Sciatic nerve (tissue), 2 donors: ENCODE measurements around the gene TCAP. TPM values are rescaled to one million over a fixed set of nuclear protein-coding genes. Genes with fewer than 3 reads are reported as not detected.
"Not testable (repeated sequence)": the region's sequence is repeated elsewhere in the genome, so short reads cannot be mapped to it uniquely, and the experiment has no call there.

Experiments used
- ATAC-seq: fragments of 200-7000 bp; cut with Tn5 transposase; one replicate; pipeline ENCODE4 v1.9.1; 2020; ENCODE audit warnings: mild to moderate bottlenecking, moderate library complexity
- DNase-seq: peaks from one replicate; pipeline ENCODE4 v3.0.0-alpha.2; 2020; ENCODE audit warnings: low spot score
- intact Hi-C: fragments of 100-400 bp; cut with DNase I; formaldehyde crosslinking; loops from one replicate; pipeline ENCODE4 v1.14.2; 2022
- total RNA-seq: library from RNA; stranded (reverse); fragmentation: NEBNext Ultra II Directional; extraction: Animal tissue kit (Norgen Biotek cat#: 25700); gene quantifications from one replicate; pipeline ENCODE4 v1.2.1, GENCODE V29; 2021
- donor health status: DM: no; HTN: no; CAD: no.
- donor health status: DM: no; HTN: no; CAD: no.

The TCAP gene
- total RNA-seq, 1 donor from 2014 or later = 2.0 TPM

DNA sequence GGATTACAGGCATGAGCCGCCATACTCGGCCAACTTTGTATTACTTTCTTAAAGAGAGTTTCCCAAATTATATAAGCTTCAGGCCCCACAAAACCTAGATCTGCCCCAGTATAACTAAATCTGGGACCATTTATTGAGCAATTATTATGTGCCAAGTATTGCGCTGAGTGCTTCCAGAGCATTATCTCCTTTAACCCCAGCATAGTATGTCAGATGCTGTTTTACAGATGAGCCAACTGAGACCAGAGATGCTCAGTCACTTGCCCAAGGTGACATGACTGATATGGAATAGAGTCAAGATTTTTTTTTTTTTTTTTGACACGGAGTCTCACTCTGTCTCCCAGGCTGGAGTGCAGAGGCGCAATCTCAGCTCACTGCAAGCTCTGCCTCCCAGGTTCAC, 32.8 kb downstream of the TCAP start:
- intact Hi-C loops = no loop called here
- no peak for ATAC-seq
- DNase-seq = no peak

DNA sequence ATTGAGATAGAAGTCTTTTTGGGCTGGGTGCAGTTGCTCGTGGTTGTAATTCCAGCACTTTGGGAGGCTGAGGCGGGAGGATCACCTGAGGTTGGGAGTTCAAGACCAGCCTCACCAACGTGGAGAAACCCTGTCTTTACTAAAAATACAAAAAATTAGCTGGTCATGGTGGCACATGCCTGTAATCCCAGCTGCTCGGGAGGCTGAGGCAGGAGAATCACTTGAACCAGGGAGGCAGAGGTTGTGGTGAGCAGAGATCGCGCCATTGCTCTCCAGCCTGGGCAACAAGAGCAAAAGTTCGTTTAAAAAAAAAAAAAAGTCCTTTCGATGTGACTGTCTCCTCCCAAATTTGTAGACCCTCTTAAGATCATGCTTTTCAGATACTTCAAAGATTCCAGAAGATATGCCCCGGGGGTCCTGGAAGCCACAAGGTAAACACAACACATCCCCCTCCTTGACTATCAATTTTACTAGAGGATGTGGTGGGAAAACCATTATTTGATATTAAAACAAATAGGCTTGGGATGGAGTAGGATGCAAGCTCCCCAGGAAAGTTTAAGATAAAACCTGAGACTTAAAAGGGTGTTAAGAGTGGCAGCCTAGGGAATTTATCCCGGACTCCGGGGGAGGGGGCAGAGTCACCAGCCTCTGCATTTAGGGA, 34.1 kb downstream of the TCAP start:
- DNase-seq, ATAC-seq, intact Hi-C loops: not testable (repeated sequence)

DNA sequence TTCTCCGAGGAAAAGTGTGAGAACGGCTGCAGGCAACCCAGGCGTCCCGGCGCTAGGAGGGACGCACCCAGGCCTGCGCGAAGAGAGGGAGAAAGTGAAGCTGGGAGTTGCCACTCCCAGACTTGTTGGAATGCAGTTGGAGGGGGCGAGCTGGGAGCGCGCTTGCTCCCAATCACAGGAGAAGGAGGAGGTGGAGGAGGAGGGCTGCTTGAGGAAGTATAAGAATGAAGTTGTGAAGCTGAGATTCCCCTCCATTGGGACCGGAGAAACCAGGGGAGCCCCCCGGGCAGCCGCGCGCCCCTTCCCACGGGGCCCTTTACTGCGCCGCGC, 34.6 kb downstream of the TCAP start, which contains the start of gene ERBB2:
Gene ERBB2 (plus strand): TSS at position 247 of the 330 bp plus-strand sequence. CDS start 175 bp downstream, outside the sequence.
- DNase-seq (peak; percentile 83), ATAC-seq (peak; percentile 87)
- intact Hi-C loops = no loop called here

DNA sequence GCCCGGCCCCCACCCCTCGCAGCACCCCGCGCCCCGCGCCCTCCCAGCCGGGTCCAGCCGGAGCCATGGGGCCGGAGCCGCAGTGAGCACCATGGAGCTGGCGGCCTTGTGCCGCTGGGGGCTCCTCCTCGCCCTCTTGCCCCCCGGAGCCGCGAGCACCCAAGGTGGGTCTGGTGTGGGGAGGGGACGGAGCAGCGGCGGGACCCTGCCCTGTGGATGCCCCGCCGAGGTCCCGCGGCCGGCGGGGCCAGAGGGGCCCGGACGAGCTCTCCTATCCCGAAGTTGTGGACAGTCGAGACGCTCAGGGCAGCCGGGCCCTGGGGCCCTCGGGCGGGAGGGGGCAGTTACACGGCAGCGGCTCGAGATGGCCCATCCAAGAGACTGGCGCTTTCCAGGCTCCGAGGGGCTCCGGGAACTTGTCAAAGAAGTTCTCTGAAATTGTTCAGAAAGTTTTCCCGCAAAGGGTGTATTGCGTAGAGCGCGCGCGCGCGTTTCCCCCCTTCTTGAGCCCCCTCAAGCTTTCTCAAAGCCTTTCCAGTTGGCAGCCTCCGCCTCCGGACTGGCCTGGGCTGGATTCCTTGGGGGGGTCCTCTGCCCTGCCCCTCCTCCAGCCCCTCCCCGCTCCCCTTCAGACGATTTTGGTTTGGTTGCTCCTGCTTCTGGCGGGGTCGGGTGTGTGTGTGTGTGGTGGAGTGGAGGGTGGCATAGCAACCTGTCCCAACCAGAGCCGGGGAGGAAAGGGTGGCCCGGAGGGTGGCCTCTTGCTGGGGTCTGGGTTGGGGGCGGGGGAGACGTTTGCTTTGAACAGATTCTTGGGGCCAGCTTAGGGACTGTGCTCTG, 35.2 kb downstream of the TCAP start:
- peak; percentile 35 for ATAC-seq
- intact Hi-C loops = no loop called here

DNA sequence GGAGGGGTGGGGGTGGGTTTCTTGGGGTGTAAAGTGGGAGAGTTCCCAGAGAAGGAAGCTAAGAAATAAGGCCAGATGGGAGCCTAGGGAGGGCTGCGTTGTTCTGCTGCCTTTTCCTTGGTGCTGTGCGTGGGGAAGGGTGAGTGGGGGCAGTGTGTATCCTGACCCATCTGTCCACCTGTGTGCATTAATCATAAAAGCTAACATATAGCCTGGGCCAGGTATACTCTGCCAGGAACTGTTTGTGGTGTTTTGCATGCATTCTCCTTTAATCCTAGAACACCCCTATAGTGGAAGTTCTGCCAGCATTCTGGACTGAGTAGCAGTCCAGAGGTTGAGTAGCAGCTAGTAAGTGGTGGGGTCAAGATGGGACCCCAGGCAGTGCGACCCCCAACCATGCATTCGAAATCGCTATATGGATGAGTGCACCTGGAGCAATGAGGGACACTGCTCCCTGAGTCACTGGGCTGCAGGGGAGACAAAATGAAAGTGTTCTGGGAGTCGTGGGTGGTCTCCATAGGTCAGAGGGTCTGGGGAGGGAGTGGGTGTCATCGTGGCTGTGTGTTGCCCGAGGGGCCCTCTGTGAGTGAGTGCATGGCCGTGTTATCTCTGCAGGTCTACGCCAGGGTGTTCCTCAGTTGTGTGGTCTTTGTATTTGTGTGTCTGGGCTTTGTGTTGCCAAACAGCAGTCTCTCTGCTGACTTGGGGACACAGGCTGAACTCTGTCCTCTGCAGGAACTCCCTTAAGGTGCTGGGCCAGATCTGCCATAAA, 36.0 kb downstream of the TCAP start:
- intact Hi-C loops = no loop called here
- ATAC-seq (no peak), DNase-seq (no peak)

More for the DNA sequence above, 35.2 kb downstream of the TCAP start:
- no peak for DNase-seq

DNA sequence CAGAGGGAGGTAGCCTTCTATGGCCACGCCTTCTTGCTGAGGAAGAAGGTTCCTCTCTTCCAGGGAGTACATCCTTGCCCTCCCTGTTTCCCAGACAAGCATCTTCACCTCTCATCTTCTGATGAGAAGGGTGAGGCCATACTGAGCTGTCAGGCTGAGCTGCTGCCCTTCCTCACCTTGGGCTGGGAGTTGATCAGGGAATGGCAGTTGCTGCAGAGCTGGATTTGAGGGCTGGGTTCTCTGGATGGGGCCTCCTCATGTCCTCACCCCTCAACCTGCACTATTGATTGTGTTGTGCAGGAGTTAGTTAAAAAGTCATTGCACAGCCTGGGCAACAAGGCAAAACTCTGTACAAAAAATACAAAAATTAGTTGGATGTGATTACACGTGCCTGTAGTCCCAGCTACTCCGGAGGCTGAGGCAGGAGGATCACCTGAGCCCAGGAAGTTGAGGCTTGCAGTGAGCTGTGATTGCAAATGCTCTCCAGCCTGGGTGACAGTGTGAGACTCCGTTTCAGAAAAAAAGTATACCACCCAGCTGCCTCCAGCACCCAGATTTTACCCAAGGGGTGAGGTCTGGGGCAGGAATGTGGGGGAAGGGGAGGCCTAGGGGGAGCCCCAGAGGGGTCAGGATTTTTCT, 36.8 kb downstream of the TCAP start:
- intact Hi-C loops = no loop called here
- ATAC-seq (no peak), DNase-seq (no peak)

DNA sequence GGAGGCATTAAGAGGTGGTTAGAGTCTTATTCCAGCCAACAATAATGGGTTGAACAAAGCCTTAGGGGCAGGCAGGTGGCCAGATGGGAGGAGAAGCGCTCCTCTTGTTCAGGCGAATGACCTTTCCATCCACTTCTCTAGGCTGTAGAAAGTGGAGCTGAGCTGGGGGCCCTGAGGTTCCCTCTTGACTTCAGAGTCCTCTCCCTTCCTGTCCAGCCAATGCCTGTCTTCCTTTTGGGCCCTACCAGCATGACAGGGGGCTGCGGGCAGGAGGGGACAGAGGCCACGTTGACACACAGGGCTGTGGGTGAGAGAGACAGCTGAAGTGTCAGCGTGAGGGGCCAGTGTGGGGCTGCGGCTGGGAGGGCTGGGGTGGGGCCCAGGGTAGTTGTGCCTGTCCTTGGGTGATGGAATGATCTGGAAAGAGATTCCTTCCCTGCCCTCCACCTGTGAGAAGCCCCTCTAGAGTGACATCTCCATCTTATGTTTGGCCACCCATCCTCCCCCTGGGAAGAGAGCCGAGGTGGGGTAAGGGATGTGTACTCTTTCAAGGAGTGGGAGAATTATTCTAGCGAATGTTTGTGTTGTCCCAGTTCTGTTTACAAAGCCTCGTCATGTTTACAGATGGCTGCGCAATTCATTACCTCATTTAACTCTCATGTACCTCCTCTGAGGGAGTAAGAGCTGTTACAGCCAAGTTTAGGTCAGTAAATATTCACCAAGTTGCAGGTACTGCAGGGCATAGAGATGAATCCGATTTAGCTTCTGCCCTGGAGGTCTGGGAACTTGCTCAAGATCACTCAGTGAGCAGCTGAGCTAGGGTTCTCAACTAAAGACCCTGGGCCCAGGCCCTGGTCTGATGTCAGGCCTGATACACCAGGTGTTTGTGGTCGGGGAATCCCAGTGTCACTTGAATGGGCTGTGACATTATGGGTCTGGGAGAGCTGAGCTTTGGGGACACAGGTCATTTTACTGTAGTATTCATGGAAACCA, 38.0 kb downstream of the TCAP start:
- intact Hi-C loops = no loop called here

DNA sequence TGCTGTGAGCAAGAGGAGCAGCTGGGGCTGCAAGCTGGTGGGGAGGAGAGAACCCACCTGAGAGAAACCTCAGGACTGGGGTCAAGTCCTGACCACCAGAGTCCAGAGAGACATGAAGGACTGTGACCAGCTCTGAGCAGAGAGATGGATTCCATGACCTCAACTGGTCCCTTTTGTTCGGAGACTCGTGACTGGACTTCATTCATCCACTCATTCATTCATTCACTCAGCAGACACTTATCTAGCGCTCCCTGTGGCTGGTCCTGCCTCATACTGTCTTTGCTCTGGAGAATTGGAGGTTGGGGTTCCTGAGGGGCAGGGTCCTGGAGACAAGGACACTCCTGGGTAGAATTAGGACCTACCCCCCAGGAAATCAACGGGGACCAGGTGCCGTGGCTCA, 38.8 kb downstream of the TCAP start:
- intact Hi-C loops = no loop called here
- DNase-seq (no peak), ATAC-seq (no peak)

More for the DNA sequence above, 38.0 kb downstream of the TCAP start:
- DNase-seq (no peak), ATAC-seq (peak; percentile 18)

DNA sequence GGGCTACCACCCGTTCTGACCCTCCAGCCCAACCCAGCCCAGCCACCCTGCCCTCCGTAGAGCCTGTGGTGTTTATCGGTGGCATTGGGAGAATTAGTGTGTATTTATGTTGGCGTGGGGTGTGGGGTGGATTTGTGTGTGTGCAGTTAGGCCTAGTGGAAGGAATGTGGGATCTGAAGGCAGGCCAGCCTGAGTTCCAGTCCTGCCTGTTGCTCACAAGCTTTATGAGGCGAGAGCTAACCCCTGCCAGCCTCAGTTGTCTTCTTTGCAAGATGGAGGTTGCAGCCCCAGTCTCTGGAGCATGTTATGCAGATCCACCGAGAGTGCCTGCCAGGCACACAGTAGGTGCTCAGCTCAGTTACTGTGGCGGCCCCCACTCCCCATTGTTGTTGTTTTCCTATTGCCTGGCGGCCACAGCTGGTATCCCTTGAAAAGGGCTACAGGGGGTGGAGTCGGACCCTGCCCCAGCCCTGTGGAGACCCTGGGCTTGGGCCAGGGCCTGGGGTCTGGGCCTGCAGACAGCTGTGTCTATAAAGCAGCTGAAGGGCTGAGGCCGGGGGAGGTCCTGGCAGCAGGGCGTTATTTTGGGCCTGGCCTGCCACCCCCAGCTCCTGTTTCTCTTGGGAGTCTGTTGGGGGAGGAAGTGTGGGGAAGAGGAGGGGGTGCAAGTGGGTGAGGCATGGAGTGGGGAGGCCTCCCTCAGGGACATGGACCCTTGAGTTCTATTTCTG, 39.8 kb downstream of the TCAP start:
- peak; percentile 67 for ATAC-seq
- no peak for DNase-seq
- intact Hi-C loops = loop anchor here (5.0 kb wide), 1 partner anchor 272 kb away; no protein-coding TSS in a partner anchor

DNA sequence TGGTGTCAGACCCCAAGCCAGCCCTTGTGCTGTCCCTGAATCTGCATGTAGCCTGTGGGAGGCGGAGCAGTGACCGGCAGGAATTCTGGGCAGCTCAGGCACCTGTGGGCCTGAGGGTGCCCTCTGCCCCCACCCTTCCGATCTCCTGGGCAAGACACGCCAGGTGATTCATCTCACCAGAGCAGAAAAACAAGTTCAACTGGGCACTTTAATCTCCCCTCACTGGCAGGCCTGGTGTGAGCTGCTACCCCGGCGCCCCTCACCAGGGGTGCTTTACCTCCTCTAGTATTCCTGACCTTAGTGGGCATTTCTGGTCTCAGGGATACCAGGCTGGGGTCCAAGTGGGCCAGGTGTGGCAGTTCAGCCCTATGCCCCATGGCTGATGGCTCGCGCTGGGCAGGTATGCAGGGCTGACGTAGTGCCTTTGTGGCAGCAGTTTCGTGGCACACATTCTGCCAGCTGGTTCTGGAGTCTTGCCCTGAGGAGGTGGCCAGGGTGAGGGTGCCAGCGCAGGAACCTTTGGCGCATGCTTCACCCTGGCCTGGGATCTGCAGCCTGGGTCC, 40.7 kb downstream of the TCAP start:
- DNase-seq (no peak), ATAC-seq (no peak)
- intact Hi-C loops = loop anchor here (5.0 kb wide), 1 partner anchor 271 kb away; no protein-coding TSS in a partner anchor

DNA sequence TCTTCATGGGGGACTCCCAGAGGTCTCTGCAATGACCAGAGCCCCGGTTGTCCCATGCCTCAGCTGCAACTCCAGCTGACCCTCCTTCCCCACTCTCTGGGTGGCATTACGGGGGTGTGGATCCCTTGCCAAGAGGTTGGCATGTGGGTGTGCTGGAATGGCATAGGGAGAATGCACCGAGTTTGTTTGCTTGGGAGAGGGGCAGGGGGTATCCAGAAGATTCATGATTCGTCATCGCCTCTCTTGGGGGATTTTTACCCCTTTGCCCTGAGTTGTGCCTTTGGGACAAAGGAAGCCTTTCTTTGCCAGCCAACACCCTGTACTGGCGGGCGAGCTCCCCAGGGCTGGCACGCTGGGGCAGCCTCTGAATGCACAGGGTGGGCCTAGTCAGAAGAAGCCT, 41.2 kb downstream of the TCAP start:
- DNase-seq (no peak), ATAC-seq (peak; percentile 18)
- intact Hi-C loops = loop anchor here (5.0 kb wide), 1 partner anchor 271 kb away; no protein-coding TSS in a partner anchor

DNA sequence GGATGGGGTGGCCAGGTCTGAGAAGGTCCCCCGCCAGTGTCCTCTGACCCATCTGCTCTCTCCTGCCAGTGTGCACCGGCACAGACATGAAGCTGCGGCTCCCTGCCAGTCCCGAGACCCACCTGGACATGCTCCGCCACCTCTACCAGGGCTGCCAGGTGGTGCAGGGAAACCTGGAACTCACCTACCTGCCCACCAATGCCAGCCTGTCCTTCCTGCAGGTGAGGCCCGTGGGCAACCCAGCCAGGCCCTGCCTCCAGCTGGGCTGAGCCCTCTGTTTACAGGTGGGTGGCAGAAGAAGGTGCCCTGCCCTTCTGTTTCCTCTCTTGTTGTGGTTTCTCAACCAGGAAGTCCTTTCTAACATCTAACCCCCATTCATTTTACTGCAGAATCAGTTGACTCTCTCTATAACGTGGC, 41.8 kb downstream of the TCAP start:
- DNase-seq = no peak
- intact Hi-C loops = loop anchor here (5.0 kb wide), 1 partner anchor 270 kb away; no protein-coding TSS in a partner anchor
- ATAC-seq = no peak

DNA sequence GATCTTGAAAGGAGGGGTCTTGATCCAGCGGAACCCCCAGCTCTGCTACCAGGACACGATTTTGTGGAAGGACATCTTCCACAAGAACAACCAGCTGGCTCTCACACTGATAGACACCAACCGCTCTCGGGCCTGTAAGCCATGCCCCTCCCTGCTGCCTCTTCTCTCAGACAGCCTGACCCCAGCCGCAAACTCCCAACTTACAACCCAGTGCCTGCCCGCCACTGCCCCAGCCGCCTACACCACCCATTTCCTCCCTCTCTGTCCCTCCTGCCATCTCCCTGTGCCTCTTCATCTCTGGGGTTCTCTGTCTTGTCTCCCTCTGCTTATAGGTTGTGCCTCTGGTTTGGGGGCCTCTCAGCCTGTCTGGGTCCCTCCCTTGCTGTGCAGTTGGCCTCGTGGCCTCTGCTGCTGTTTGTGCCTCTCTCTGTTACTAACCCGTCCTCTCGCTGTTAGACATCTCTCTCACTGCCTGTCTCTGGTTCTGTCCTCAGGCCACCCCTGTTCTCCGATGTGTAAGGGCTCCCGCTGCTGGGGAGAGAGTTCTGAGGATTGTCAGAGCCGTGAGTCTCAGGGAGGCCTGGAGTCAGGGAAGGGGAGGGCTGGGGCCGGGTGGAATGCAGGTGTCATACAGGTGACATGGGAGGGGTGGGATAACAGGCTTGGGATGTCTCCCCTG, 44.3 kb downstream of the TCAP start:
- ATAC-seq = no peak
- DNase-seq = no peak
- intact Hi-C loops = loop anchor here (5.0 kb wide), 1 partner anchor 268 kb away; no protein-coding TSS in a partner anchor

DNA sequence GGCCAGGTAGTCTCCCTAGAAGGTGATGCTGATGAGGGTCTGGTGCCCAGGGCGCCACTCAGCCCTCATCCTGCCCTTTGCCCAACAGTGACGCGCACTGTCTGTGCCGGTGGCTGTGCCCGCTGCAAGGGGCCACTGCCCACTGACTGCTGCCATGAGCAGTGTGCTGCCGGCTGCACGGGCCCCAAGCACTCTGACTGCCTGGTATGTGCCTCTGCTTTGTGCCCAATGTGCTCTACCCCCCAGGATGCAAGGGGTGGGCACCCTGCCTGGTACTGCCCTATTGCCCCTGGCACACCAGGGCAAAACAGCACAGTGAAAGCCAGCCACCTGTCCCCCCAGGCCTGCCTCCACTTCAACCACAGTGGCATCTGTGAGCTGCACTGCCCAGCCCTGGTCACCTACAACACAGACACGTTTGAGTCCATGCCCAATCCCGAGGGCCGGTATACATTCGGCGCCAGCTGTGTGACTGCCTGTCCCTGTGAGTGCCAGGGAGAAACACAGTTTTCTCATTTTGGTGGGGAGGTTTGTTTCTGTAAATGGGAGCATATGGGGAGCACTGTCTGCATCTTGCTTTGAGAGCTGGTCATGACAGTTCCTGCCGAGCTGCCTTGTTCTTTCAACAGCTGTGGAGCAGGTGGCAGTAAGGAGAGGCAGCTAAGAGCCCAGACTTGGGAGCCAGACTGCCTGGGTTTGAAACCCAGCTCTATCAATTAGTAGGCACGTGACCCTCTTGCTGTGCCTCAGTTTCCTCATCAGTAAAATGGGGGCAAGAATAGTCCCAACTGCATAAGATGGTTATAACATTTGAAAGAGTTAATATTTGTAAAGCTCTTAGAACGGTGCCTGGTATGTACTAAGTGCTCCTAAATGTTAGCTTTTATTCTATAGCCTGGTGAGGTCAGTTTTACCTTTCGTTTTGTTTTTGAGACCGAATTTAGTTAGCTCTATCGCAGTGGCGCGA, 45.1 kb downstream of the TCAP start:
- no peak for ATAC-seq
- no peak for DNase-seq
- intact Hi-C loops = loop anchor here (5.0 kb wide), 1 partner anchor 267 kb away; no protein-coding TSS in a partner anchor

DNA sequence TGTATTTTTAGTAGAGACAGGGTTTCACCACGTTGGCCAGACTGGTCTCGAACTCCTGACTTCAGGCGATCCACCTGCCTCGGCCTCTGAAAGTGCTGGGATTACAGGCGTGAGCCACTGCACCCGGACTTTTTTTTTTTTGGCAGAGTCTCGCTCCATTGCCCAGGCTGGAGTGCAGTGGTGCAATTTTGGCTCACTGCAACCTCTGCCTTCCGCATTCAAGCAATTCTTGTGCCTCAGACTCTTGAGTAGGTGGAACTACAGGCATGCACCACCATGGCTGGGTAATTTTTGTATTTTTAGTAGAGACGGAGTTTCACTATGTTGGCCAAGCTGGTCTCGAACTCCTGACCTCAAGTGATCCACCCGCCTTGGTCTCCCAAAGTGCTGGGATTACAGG, 45.9 kb downstream of the TCAP start:
- ATAC-seq, DNase-seq, intact Hi-C loops: not testable (repeated sequence)
